GM21723 (cell line): ENCODE measurements around the gene VAPA.
"Not testable (repeated sequence)": the region's sequence is repeated elsewhere in the genome, so short reads cannot be mapped to it uniquely, and the experiment has no call there.

Experiments
- ATAC-seq: cut with Tn5 transposase; IDR thresholded peaks from one replicate; pipeline ENCODE4 v1.9.1; 2021; ENCODE audit warnings: mild to moderate bottlenecking, moderate library complexity; ENCODE audit not compliant: unreplicated experiment

The VAPA gene

DNA sequence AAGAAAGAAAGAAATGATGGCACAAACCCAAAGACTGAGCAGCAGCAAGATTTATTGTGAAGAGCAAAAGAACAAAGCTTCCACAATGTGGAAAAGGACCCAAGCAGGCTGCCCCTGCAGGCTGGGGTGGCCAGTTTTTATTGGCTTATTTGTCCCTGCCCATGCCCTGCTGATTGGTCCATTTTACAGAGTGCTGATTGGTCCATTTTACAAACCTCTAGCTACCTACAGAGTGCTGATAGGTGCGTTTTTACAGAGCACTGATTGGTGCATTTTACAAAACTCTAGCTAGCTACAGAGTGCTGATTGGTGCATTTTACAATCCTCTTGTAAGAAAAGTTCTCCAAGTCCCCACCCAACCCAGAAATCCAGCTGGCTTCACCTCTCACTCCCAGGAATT, 1.5 kb upstream of the VAPA start:
- not testable (repeated sequence) for ATAC-seq

DNA sequence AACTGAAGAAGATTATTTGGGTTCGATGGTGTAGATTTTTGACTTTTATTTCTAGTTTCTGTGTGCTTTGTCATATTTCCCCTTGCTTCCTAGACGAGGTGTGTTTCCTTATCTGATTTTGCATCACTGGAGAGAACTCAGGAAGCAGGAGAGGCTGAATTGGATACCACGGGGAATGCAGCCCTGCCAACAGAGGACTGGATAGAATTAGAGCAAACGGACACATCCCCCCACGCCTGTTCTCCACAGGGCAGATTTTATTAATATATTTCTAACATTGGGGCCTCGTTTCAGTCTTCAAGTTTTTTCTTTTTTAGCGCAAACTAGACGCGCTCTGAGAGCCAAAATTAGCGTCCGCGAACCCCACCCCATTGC, 678 bp upstream of the VAPA start:
- peak; percentile 1 for ATAC-seq

DNA sequence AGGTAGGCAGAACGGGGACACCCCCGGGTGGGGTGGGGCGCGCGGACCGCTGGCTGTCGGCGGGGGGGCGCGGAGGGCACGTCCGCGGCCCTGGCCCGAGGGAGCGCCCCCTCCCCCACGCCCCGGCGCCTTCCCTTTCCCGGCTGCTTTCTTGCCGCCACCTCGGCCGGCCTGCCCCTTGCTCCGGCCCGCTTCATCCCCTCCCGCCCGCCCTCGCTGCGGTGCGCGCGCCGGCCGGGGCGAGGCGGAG, 443 bp downstream of the VAPA start:
- peak; percentile 15 for ATAC-seq

DNA sequence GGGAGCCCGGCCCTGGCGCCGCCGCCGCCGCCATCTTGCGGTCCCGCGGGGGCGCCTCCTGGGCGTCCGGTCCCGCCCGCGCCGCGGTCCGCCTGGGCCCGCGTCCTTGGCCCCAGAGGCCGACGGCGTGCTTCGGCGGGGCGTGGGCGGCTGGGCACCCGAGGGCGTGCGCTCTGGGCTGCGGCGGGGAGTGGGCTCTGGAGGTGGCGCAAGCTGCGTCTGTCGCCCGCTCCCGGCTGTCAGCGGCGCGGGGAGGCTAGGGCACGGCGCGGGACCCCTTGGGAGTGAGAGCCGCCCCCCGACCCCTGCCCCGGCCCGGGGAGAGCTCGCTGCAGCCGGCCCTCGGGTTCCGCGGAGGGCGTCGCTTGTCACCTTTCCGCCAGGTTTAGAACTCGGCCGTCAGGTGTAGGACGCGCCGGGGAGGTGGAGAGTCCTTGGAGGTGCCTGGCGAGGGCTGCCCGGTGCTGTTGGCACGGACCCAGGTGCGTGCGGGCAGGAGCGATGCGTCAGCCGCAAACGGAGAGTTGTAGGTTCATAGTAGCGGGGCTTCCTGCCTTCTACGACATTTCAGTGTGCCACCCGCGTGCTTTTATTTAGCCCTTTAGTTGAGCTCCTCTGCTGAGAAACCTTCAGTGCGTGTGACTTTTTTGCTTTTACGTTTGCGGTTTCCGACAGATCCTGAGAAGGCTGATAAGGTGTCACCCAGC, 921 bp downstream of the VAPA start:
- ATAC-seq: peak; percentile 37

DNA sequence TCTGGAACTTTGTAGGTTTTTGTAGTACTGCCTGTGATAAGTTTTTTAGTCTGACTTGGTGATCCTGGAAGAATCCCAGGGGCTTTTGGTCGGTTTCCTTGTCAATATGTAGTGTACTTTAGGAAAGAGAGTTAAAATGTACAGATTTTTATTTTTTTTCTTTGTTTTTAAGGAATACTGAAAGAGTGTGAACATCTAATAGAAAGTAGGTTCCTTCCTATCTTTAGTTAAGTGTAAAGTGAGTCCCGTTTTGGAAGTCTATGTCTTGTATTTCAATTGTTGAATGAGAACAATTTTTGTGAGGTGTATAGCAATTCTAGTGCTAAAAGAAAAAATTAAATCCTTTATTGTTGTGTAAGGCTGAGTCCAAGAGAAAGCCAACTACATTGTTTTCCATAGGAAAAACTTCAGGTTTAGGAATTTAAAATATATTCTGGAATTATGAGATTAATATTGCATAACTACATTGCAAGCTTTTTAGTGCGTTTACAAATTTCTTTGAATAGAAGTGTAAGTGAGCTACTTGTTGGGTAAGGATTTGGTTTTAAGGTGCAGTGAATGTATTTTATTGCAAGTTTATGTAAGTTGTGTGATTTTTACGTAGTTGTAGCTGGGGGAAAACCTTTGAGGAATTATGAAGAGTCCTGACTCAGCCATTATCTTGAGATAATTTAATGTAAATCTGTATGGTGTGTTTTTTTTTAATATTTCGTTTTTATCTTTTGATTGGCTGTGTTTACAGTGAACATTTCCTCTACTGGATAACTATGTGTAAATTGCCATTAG, 1.7 kb downstream of the VAPA start:
- ATAC-seq: no peak

DNA sequence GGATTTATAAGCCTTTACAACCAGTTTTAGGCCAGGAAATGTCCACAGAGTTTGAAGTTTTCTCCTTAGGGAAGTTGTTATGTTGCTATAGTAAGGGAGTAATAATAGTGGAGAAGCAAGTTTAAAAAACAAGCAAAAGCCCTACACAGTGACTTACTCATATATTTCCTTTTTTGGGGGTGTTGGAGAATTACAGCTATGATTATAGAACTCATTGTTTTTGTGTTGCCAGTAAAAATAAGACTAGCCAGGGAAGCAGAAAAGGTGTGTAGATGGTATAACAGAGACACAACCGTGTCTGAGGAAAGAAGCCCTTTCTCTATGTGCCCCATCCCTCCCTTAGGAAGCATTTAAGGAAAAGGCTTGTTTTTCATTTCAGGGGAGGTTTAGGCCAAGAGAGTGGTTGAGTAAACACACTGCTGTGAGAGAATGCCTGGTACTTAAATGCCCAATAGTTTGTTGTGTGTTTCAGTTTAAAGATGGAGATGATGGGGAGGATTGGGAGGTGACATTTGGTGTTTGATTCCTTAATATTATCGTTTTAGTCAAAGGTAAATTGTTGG, 2.3 kb downstream of the VAPA start:
- no peak for ATAC-seq

DNA sequence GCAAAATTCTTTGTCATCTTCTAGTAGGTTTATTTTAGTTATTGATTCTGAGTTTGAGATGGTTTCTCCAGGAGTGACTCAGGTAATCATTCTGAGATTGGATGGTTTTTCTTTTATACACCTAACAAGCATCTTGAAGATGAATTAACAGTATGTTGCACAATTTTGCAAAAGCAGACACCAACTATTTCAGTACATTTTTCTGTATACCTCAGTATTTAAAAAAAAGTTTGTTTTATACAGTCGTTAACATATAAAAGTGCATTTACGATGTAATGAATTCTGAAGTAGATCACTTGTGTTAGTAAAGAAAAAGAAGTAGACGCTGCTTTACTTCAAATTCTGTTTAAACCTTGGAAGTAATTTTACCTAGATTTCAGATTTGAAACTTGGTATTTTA, 3.0 kb downstream of the VAPA start:
- ATAC-seq: no peak

DNA sequence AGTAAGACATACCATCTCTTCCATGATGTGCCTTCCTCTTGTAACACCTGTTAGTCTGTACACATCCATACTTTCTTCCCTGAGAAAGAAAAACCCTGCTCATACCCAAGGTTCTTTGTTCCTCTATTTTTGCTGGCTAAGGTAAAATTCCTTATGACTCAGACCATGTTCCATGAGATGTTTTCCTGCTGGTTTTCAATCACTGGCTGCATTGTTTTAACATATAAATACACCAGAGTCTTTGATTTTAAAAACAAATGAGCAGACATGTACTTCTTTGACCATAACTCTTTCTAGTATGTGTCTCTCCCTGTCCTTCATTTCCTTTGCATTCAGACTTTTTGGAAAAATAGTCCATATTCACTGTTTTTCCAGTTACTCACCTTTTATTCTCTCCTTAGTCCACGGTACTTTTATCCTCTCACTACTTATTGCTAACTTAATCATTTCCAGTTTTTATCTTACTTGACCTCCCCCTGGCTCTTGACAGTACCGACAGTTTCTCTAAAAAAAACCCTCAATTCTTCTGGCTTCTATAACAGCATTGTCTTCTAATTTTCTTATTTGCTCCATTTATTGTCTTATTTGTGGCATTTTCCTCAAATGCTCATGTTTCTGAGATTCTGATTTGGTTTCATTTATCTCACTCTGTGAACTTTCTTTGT, 4.3 kb downstream of the VAPA start:
- ATAC-seq: no peak

DNA sequence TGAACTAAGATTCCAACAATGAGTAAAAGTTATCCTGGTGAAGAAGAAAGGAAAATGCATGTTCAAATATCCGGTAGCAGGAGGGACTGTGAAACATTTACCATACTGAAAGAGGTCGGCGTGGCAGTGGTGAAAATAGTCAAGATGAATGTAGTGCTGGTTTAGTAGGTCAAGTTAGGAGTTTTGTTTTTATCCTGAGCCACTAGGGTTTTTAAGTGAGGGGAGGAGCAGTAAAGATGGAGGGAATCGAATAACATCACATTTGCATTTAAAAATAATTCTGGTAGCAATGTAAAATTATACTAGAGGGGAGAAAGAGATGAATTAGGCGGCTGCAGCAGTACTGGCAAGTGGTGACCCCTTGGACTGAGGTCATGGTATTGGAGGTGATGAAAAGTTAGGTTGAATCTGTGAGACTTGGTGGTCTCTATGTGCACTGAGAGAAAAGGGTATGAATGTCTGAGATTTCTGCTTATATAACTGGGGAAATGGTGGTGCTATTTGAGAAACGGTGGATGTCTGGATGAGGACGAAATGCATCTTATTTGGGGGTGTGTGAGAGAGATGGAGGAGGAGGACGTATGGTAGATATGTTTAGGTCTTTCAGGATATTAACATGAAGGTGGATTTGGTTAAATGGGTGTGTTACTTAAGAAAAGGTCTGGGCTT, 5.9 kb downstream of the VAPA start:
- ATAC-seq: no peak

DNA sequence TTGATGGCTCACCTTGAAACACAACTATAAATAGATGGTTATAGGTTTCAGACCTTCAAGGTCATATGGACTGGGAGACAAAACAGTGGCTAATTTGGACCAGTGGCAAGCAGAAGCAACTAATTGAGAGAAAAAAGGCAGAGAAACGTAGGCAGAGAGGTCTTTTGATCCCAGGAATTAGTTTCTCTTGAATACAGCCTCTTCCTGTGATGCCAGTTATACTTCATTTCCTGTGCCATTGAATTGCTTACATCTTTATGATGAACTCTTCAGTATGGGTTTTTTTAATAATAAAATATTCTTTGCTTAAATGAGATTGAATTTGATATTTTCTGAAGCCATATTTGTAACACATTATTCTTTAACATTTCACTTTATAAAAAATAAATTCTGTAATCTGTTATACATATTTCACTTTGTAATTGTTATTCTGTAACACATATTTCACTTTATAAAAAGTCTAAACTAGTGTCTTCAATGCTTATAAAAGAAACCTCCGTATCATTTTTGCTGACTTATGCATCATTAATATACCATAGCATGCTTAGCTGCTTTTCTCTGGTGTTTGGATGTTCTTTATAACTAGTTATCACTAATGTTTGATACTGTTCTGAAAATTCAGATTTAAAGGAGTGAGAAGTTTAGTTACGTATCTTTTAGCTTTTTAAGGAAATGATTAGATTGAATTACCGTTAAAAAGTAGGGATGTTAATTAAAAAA, 8.9 kb downstream of the VAPA start:
- no peak for ATAC-seq

DNA sequence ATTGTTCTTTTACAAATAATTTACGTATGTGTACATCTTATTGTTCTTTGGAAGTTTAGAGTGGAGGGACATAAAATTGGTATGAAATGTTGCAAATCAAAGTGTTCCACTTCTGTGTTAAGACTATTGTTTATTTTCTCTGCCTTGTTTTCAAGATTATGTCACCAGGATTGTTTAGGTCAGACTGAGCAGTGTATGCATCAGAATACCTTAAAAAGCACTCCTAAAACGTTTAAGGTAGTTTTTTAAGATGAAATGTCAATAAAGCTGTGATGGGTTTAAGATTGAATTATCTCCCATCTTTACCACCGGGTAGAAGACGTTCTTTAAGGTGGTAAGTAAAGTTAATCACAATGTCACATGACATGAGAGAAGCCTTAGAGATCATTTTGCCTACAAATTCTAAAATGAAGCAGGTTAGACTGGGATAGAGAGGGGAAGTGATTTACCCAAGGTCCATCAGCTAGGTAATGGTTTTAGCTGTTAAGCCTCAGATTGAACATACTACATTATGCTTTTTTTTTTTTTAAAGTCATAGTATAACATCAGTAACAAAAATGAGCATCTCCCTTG, 10.6 kb downstream of the VAPA start:
- no peak for ATAC-seq

DNA sequence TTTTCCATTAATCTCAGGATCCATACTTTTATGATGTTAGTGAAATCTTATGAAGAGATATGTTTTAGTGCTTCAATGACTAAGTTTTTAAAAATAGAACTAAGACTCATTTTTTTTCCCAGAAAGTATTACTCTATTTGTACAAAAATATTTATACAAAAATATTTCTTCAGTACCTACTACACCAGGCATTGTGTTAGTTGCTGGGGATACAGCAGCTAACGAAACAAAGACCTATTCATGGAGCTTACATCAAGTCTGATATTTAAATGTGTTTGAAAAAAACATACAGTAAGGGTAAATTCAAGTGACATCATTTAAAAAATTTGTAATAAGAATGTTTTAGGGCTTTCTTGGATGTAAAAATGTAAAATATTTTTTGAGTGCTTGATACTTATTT, 11.6 kb downstream of the VAPA start:
- no peak for ATAC-seq

DNA sequence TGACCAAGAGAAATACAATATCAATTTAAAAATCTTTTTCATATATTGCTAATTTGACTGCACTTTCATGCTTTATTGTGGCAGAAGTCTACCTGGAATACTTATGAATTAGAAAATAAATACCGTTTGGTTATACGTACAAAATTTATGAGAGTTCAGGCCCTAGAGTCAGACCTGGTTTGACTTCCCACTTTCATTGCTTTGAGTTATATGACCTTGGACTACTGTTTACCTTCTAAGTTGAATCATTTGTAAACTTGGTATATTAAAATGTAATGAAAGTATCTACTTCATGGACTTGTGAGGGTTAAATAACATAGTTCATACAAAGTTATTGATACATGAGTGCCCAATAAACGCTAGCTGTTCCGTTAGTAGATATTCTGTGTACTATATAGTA, 12.0 kb downstream of the VAPA start:
- no peak for ATAC-seq

DNA sequence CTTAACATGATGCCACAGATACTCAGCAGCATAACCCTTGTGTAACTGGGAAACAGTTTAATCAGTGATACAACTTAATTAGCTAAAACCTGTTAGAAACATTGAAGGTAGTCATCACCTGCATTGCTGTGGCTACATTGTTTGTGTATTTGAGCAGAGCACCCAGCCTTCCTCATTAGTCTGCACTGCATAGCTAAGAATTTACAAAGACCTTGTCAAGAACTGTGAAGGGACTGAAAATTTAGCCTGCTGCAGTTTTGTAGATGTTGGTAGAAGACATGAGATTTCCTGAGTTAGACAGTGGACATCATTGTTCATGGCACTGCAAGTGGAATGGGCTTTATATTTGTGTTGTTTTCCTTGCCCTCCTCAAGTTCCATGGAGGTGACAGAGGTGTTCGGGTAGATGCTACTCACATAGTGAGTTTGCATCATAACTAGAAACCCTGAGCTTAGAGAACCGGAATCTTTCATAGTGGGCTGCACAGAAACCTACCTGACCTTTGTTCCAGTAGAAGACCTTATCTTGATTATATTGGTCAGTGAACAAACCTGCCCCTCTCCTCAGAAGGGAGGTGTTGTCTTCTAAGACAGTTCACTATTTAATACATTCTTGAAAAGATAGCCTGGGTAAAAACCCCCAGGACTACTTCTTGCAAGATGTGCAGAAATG, 12.5 kb downstream of the VAPA start:
- no peak for ATAC-seq

DNA sequence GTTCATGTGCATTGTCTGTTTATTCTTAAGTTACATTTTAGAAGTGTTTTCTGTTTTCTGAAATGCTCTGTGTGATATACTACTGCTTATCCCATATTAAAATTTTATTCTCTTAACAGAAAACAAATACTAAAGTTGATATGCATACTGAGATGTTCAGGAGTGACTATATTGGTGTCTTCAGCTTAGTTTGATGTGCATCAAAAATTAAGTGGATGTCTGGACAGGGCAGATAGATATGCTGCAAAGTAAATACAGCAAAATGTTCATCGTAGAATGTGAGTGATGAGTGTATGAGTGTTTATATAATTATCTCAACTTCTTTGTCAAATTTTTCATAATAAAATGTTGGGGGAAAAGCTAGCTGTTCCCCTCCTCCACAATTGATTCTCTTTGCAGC, 13.2 kb downstream of the VAPA start:
- ATAC-seq: no peak

DNA sequence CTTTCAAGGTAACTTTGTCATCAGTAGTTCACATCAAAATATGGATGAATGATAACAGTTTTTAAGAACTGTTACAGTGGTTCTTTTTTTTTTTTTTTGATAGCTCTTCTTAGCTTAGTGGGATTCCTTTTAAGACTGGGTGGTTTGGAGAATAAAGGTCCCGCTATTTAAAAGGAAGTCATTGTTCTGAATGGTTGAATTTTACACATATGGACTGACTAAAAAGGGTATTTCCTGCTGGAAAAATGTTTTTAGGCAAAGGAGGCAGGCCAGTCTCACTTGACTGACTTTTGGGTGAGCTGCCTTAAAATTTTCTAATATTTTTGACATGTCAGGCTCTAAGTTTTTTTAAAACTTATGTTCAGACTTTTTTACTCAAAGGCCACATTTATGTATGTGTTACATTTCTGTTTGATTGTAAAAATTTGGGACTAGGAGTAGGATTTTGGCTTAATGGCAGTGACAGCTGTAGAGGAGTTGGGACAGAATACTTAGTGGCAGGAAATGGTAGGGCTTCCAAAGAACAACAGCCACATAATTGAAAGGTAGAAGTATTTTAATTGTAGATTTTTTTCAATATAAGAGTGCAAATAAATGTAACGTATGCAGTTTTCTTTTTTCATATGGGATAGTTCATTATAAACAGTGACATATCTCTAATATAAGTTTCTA, 13.7 kb downstream of the VAPA start:
- no peak for ATAC-seq

DNA sequence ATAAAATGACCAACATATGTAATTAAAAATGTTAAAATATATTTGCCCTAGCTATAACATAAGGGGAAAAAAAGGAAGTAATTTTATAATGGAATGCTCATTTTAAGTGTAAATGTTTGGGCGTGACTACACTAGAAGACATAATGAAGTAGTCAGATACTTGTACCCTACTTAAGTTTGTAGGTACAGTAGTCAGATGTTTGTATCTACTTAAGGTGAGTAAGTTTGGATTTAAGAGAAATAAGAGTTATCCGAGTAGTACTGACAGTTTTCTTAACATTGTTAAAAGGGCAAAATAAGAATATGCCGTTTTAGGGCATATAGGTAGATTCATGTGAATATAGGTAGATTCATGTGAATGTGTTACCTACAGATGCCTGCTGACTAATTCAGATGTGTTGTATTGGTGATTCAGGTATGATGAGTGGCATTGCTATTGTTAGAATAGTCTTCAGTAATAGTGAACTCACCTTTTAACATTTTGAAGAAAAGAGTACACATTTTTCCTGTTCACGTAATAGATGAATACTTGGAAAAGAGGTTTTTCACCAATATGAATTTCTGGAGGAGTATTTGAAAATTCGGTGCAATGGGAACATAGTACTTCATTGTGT, 14.9 kb downstream of the VAPA start:
- ATAC-seq: no peak

DNA sequence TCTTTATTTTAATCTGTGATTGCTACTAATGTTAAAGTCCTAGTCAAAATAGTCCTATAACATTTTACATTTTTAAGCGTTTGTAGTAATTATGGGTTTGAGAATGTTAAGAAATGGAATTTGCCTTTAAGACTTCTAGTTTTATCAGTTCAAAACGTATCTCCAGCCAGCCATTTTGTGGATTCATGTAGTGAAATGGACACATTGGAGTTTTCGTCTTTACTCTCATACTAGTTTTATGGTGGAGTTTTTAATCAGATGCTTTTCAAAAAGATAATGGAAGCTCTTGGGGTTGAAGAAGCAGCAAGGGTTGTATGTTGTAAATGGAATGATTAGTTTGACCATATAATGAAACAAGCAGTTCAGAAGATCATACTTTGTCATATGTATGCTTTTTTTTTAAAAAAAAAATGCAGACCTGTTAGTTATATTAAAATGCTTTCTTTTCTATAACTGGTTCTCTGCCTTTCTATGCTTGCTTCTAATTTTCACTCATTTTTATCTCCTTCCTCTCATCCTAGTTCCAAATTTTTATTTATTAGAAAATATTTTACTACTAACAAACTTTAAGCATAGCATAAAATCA, 16.6 kb downstream of the VAPA start:
- ATAC-seq: no peak

DNA sequence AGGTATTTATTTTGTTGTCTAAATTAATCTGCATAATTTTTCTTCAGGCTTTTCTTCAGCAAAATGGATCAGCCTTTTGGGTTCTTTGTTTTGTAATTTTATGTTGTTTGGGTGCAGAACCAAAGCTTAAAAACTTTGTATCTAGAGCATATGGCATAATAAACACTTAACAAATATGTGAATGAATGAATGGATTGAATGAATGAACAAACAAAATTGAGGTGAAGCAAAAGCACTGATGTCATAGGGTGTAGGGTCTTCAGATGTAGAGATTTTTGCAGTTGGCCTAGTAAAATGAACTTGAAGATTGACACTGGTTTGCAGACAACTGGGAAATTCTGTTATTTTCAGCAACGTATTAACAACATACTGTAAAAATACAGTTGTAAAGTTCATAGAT, 17.3 kb downstream of the VAPA start:
- no peak for ATAC-seq
